ENCODE measurements around the gene MEF2D.

The MEF2D gene

DNA sequence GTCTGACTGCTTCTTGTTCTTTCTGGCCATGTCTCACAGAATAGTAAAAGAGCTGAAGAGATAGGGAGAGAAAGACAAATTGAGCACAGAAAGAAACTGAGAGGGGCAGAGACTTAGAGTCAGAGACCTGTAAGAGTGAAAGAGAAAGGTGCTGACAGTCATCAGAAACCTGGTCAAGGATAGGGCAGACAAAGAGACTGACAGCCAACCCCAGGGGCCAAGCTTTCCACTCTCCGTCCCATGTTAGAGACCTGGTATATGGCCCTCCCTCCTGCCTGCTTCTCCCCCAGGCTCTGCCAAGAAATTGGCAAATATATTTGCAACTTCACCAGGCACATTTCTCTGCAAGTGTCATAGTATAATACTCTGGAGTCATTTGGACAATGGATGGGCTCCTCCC lies 67.0 kb downstream of the MEF2D start (continued):
- TF ChIP-seq, protein P1, sequence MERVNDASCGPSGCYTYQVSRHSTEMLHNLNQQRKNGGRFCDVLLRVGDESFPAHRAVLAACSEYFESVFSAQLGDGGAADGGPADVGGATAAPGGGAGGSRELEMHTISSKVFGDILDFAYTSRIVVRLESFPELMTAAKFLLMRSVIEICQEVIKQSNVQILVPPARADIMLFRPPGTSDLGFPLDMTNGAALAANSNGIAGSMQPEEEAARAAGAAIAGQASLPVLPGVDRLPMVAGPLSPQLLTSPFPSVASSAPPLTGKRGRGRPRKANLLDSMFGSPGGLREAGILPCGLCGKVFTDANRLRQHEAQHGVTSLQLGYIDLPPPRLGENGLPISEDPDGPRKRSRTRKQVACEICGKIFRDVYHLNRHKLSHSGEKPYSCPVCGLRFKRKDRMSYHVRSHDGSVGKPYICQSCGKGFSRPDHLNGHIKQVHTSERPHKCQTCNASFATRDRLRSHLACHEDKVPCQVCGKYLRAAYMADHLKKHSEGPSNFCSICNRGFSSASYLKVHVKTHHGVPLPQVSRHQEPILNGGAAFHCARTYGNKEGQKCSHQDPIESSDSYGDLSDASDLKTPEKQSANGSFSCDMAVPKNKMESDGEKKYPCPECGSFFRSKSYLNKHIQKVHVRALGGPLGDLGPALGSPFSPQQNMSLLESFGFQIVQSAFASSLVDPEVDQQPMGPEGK (CRISPR knock-in tag; IDR thresholded peaks at IDR 0.05; ENCODE audit: borderline replicate concordance), result no peak
- TF ChIP-seq ZNF565 (CRISPR knock-in tag; conservative IDR thresholded peaks at IDR 0.05; ENCODE audit: low read depth) (no peak), PPARA (CRISPR knock-in tag; IDR thresholded peaks at IDR 0.05; ENCODE audit: borderline replicate concordance) (no peak), SNAI2 (CRISPR knock-in tag; IDR thresholded peaks at IDR 0.05) (no peak), OSR1 (CRISPR knock-in tag; IDR thresholded peaks at IDR 0.05) (no peak), RARB (CRISPR knock-in tag; IDR thresholded peaks at IDR 0.05) (no peak)

GRCh38 chr1:156433032-156433431 lies 67.5 kb downstream of the MEF2D start:
- ATAC-seq, result no peak
- no peak for TF ChIP-seq ZNF8 (CRISPR knock-in tag; IDR thresholded peaks at IDR 0.05)
- no peak for TF ChIP-seq TSHZ2 (CRISPR knock-in tag; IDR thresholded peaks at IDR 0.05)
- TF ChIP-seq CSRNP3 (CRISPR knock-in tag; IDR thresholded peaks at IDR 0.05), result no peak
- TF ChIP-seq TCF4 (CRISPR knock-in tag; IDR thresholded peaks at IDR 0.05; ENCODE audit: borderline replicate concordance), result no peak

- ATAC-seq, result no peak
- TF ChIP-seq GLIS3 (CRISPR knock-in tag; IDR thresholded peaks at IDR 0.05) (no peak), TCF4 (CRISPR knock-in tag; IDR thresholded peaks at IDR 0.05; ENCODE audit: borderline replicate concordance) (no peak), TOX (CRISPR knock-in tag; IDR thresholded peaks at IDR 0.05; ENCODE audit: borderline replicate concordance) (no peak), ZNF70 (CRISPR knock-in tag; IDR thresholded peaks at IDR 0.05) (no peak), RARB (CRISPR knock-in tag; IDR thresholded peaks at IDR 0.05) (no peak), SNAI2 (CRISPR knock-in tag; IDR thresholded peaks at IDR 0.05) (no peak), PPARA (CRISPR knock-in tag; IDR thresholded peaks at IDR 0.05; ENCODE audit: borderline replicate concordance) (no peak), ISL1 (CRISPR knock-in tag; IDR thresholded peaks at IDR 0.05) (no peak), CSDC2 (CRISPR knock-in tag; IDR thresholded peaks at IDR 0.05) (no peak), ESRRG (CRISPR knock-in tag; IDR thresholded peaks at IDR 0.05) (no peak), ZC3H10 (CRISPR knock-in tag; IDR thresholded peaks at IDR 0.05) (no peak), ZNF565 (CRISPR knock-in tag; conservative IDR thresholded peaks at IDR 0.05; ENCODE audit: low read depth) (no peak), BACH2 (CRISPR knock-in tag; IDR thresholded peaks at IDR 0.05; ENCODE audit: borderline replicate concordance) (no peak), OSR1 (CRISPR knock-in tag; IDR thresholded peaks at IDR 0.05) (no peak), TSHZ2 (CRISPR knock-in tag; IDR thresholded peaks at IDR 0.05) (no peak), ZNF8 (CRISPR knock-in tag; IDR thresholded peaks at IDR 0.05) (no peak), ZFP30 (CRISPR knock-in tag; IDR thresholded peaks at IDR 0.05) (no peak), ARNTL (CRISPR knock-in tag; IDR thresholded peaks at IDR 0.05; ENCODE audit: borderline replicate concordance, low read depth) (no peak)
- TF ChIP-seq, protein P2, sequence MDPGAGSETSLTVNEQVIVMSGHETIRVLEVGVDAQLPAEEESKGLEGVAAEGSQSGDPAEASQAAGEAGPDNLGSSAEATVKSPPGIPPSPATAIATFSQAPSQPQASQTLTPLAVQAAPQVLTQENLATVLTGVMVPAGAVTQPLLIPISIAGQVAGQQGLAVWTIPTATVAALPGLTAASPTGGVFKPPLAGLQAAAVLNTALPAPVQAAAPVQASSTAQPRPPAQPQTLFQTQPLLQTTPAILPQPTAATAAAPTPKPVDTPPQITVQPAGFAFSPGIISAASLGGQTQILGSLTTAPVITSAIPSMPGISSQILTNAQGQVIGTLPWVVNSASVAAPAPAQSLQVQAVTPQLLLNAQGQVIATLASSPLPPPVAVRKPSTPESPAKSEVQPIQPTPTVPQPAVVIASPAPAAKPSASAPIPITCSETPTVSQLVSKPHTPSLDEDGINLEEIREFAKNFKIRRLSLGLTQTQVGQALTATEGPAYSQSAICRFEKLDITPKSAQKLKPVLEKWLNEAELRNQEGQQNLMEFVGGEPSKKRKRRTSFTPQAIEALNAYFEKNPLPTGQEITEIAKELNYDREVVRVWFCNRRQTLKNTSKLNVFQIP (CRISPR knock-in tag; IDR thresholded peaks at IDR 0.05; ENCODE audit: borderline replicate concordance, low read depth), result no peak
- TF ChIP-seq, protein P1 (CRISPR knock-in tag; IDR thresholded peaks at IDR 0.05; ENCODE audit: borderline replicate concordance), result no peak
Observed at GRCh38 chr1:156432669-156433018, 67.9 kb downstream of the MEF2D start.
